Psoas muscle (tissue), 8 donors: ENCODE results near the gene TMEM8B. TPM values are rescaled to one million over a fixed set of nuclear protein-coding genes. Genes with fewer than 3 reads are reported as not detected.

Experiments
- ATAC-seq, 4 donors: fragments of 200-7000 bp; cut with Tn5 transposase; one replicate each; pipeline ENCODE4 v1.9.1; 2020; ENCODE audit warnings: moderate library complexity in 3 of 4, mild to moderate bottlenecking in 2 of 4
- DNase-seq, 2 donors: peaks; one replicate each; pipeline ENCODE4 v3.0.0-alpha.2; 2020
- H3K27ac ChIP-seq: fragments of 200-600 bp; one replicate; pipeline ENCODE4 v1.8.0; 2022
- H3K27me3 ChIP-seq, 3 donors: fragments of 200-600 bp in 1 of 3; one replicate each; pipeline versions ENCODE4 v1.6.1 to v1.8.0; 2013 to 2022; ENCODE audit warnings: low read length in 2 of 3, mild to moderate bottlenecking in 2 of 3, moderate library complexity in 1 of 3; ENCODE audit not compliant: insufficient read depth in 3 of 3
- H3K36me3 ChIP-seq, 2 donors: fragments of 200-600 bp in 1 of 2; one replicate each; pipeline versions ENCODE4 v1.6.1 to v1.8.0; 2013 to 2022; ENCODE audit warnings: low read depth in 1 of 2, mild to moderate bottlenecking in 1 of 2, moderate library complexity in 1 of 2; ENCODE audit not compliant: insufficient read depth in 1 of 2
- H3K4me1 ChIP-seq: fragments of 200-600 bp; one replicate; pipeline ENCODE4 v1.8.0; 2022
- H3K4me3 ChIP-seq: fragments of 200-600 bp; one replicate; pipeline ENCODE4 v1.8.0; 2022; ENCODE audit warnings: mild to moderate bottlenecking
- H3K9me3 ChIP-seq: fragments of 200-600 bp; one replicate; pipeline ENCODE4 v1.8.0; 2022
- WGBS, 3 donors: extraction: QIAGEN DNeasy Blood & Tissue Kit; methylation state at CpG; one replicate each; pipeline versions ENCODE4 v1.1.6 to v1.1.7; 2013; 5-methylcytosine and 5-hydroxymethylcytosine counted together
- intact Hi-C, 2 donors: fragments of 100-400 bp; cut with DNase I; formaldehyde crosslinking; loops; one replicate each; pipeline versions ENCODE4 v1.11.0 to v1.14.2; 2022
- polyA plus RNA-seq, 3 donors: library from polyadenylated mRNA; stranded (reverse); fragments of 200-250 nt; gene quantifications; one replicate each; pipeline ENCODE4 v1.2.3, GENCODE V29; 2013
- total RNA-seq, 4 donors: library from RNA; stranded (reverse); fragmentation: NEBNext Ultra II Directional in 2 of 4; extraction: Animal tissue kit (Norgen Biotek cat#: 25700) in 2 of 4; gene quantifications; one replicate each; pipeline versions ENCODE4 v1.2.1 to v1.2.4, GENCODE V29; 2021 to 2023
- TF ChIP-seq, protein P1 (sequence below): fragments of 200-600 bp; IDR thresholded peaks from one replicate; pipeline ENCODE4 v1.8.0; 2022; ENCODE audit warnings: antibody characterized with exemption
- donor health status: healthy with polysubstance abuse.
- donor health status: DM: no; HTN: no; CAD: no; lungs with moderate emphysema.
- donor health status: Bipolar disorder and iron deficiency.
- donor health status: healthy.
- donor health status: DM: yes; HTN: yes; CAD: no.
- donor health status: DM: no; HTN: no; CAD: no.
- donor health status: DM: no; HTN: no; CAD: no.
- donor health status: DM: yes; HTN: yes; CAD: no.

TMEM8B gene
- total and polyA plus RNA-seq, 7 donors: 2.8 to 18.5 (median 8.9) TPM

DNA sequence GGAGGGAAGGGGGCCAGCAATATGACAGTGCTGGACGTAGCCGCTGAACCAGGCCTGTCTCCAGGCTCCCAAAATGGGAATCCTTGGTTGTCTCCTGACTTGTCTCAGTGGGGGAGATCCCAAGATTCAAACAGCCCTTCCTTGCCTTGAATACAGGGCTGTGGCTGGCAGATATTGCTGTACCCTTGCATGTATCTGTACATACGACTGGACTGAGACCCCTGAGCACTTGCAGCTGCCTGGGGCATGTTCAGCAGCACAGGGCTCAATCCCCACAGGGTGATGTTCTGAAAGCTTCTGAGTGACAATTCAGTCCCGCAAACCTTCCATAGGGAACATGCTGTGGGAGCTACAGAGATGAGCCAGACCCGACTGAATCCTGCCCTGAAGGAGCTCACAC, 27.9 kb downstream of the TMEM8B start:
- intact Hi-C loops: loop anchor here in 1 of 2 donors (1.0 kb wide), 1 partner anchor 21 kb away; no protein-coding TSS in a partner anchor
- ATAC-seq: no peak
- no peaks in the 10 kb centered on the region for H3K9me3 ChIP-seq
- no peak overlapping the region for H3K27ac ChIP-seq
- peaks cover 0 to 14% of the 10 kb centered on the region in 2 donors for H3K36me3 ChIP-seq
- H3K27me3 ChIP-seq: no peaks in the 10 kb centered on the region
- 79 to 87% (median 80%) methylated on average over 5 of the region's 5 CpGs for WGBS, 3 donors
- H3K4me3 ChIP-seq: no peak overlapping the region
- DNase-seq: no peak
- TF ChIP-seq, protein P1, sequence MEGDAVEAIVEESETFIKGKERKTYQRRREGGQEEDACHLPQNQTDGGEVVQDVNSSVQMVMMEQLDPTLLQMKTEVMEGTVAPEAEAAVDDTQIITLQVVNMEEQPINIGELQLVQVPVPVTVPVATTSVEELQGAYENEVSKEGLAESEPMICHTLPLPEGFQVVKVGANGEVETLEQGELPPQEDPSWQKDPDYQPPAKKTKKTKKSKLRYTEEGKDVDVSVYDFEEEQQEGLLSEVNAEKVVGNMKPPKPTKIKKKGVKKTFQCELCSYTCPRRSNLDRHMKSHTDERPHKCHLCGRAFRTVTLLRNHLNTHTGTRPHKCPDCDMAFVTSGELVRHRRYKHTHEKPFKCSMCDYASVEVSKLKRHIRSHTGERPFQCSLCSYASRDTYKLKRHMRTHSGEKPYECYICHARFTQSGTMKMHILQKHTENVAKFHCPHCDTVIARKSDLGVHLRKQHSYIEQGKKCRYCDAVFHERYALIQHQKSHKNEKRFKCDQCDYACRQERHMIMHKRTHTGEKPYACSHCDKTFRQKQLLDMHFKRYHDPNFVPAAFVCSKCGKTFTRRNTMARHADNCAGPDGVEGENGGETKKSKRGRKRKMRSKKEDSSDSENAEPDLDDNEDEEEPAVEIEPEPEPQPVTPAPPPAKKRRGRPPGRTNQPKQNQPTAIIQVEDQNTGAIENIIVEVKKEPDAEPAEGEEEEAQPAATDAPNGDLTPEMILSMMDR: no peak
- H3K4me1 ChIP-seq: no peaks in the 10 kb centered on the region

DNA sequence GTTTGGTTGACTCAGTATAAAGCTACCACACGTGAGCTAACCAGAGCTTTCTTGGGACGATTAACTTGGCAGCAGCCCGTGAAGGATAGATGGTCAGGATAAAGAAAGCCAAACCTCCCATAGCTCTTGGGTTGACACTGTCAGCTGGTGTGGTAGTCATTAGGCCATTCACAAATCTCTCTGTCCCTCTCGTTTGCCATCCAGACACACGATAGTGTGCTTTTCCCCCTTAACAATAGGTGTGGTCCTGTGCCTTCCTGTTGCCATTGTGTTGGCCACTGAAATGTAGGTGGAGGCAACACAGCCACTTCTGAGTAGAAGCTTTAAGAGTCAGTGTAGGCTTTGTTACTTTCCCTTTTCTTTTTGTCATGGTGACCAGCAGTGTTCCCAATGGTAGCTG, 29.4 kb downstream of the TMEM8B start:
- Histone ChIP-seq H3K4me1 (no peaks in the 10 kb centered on the region), H3K27me3 (peaks cover 0 to 3% (median 0%) of the 10 kb centered on the region in 3 donors), H3K36me3 (peaks cover 0 to 5% of the 10 kb centered on the region in 2 donors), H3K9me3 (no peaks in the 10 kb centered on the region), H3K27ac (no peak overlapping the region), H3K4me3 (no peak overlapping the region)
- WGBS, 3 donors: 39 to 58% (median 55%) methylated on average over 5 of the region's 5 CpGs
- TF ChIP-seq, protein P1: no peak
- DNase-seq (no peak), ATAC-seq (peak in 1 of 4 donors; percentile 14)
- intact Hi-C loops: no loop called here

GRCh38 chr9:35859310-35859989, 30.4 kb downstream of the TMEM8B start:
- H3K27me3 ChIP-seq: peaks cover 0 to 3% (median 3%) of the 10 kb centered on the region in 3 donors
- ATAC-seq (peak; percentile 49 to 85 (median 66)), DNase-seq (peak in 1 of 2 donors; percentile 74)
- H3K4me3 ChIP-seq: no peak overlapping the region
- H3K9me3 ChIP-seq: no peaks in the 10 kb centered on the region
- H3K4me1 ChIP-seq: no peaks in the 10 kb centered on the region
- H3K36me3 ChIP-seq: no peaks in the 10 kb centered on the region
- TF ChIP-seq, protein P1: no peak
- 35 to 43% (median 36%) methylated on average over 16 of the region's 16 CpGs for WGBS, 3 donors
- H3K27ac ChIP-seq: no peak overlapping the region
- intact Hi-C loops: no loop called here

- H3K4me1 ChIP-seq: no peaks in the 10 kb centered on the region
- no peak for DNase-seq
- H3K36me3 ChIP-seq: no peaks in the 10 kb centered on the region
- ATAC-seq: peak in 1 of 4 donors; percentile 24
- no peak overlapping the region for H3K27ac ChIP-seq
- TF ChIP-seq, protein P1: no peak
- H3K9me3 ChIP-seq: no peaks in the 10 kb centered on the region
- intact Hi-C loops: no loop called here
- peaks cover 0 to 6% (median 3%) of the 10 kb centered on the region in 3 donors for H3K27me3 ChIP-seq
- H3K4me3 ChIP-seq: no peak overlapping the region
- 14 to 30% (median 23%) methylated on average over 3 of the region's 3 CpGs for WGBS, 3 donors
Measured at GRCh38 chr9:35859990-35860339, 30.9 kb downstream of the TMEM8B start.
